ENCODE measurements around the gene PRKCQ. TPM values are rescaled to one million over a fixed set of nuclear protein-coding genes. Genes with fewer than 3 reads are reported as not detected.

The PRKCQ gene
- total and polyA plus RNA-seq, 3 donors from 2014 or later = 2.5 to 3.0 (median 2.9) TPM

DNA sequence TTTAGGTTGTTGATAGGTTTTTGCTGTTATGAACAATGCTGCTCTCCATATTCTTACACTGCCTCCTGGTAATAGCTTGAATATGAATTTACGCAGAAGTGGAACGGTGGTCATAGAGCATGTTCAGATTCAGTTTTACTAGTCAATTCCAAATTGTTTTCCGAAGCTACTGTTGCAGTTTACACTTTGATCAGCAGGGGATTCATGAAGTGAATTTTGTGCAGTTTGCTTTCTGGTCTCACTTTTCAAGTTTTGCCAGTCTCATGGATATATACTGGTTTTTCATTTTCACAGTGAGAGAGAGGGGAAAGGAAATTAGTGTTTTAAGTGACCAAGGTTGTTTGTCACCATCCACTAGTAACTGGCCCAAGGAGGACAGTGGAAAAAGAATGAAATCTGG lies 171.3 kb downstream of the PRKCQ start:
- Histone ChIP-seq H3K27me3 (no peaks in the 10 kb centered on the region), H3K27ac (no peak overlapping the region), H3K36me3 (ENCODE audit: low read depth, missing control alignments) (no peaks in the 10 kb centered on the region), H3K9me3 (no peaks in the 10 kb centered on the region), H3K4me3 (no peak overlapping the region), H3K4me1 (peaks cover 9% of the 10 kb centered on the region)
- TF ChIP-seq, protein P1, sequence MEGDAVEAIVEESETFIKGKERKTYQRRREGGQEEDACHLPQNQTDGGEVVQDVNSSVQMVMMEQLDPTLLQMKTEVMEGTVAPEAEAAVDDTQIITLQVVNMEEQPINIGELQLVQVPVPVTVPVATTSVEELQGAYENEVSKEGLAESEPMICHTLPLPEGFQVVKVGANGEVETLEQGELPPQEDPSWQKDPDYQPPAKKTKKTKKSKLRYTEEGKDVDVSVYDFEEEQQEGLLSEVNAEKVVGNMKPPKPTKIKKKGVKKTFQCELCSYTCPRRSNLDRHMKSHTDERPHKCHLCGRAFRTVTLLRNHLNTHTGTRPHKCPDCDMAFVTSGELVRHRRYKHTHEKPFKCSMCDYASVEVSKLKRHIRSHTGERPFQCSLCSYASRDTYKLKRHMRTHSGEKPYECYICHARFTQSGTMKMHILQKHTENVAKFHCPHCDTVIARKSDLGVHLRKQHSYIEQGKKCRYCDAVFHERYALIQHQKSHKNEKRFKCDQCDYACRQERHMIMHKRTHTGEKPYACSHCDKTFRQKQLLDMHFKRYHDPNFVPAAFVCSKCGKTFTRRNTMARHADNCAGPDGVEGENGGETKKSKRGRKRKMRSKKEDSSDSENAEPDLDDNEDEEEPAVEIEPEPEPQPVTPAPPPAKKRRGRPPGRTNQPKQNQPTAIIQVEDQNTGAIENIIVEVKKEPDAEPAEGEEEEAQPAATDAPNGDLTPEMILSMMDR (IDR thresholded peaks at IDR 0.05) = peak in 1 of 3 experiments; percentile 20
- no peak for TF ChIP-seq POLR2A (IDR thresholded peaks at IDR 0.05)
- intact Hi-C loops (cut with DNase I; ENCODE audit: low total_unique reads) = loop anchor here (10.0 kb wide), 1 partner anchor 204 kb away; the partner anchor contains the start of gene PFKFB3
- 92 to 93% methylated on average over 3 of the region's 3 CpGs for WGBS, 2 donors
- DNase-seq = no peak

DNA sequence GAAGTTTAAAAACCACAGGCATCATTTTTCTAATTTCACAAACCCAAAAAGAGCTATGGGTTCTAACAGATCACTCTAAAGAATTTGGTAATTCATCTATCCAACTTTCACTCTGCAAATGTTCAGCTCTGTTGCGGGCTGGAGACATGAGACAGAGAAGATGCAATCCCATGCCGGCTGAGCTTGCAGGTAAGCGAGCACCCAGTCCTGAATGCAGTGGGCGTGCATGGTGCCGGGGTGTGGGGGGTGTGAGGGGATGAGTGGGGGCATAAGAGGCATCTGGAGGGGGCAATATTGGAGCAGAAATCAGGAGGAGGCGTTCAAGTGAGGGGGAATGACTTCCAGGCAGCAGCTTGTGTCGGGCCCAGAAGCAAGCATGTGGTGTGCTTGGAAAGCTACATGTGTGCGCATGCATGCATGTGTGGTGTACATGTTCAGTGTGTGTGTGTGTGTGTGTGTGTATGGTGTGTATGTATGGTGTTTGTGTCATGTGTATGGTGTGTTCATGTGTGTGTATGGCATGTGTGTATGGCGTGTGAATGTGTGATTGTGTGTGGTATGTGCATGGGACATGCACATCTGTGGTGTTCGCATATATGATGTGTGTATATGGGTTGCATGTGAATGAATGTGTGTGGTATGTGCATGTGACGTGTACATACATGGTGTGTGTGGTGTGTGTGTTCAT lies 172.9 kb downstream of the PRKCQ start:
- H3K27ac ChIP-seq = no peak overlapping the region
- H3K4me1 ChIP-seq = peaks cover 9% of the 10 kb centered on the region
- H3K9me3 ChIP-seq = no peaks in the 10 kb centered on the region
- no peak overlapping the region for H3K4me3 ChIP-seq
- WGBS, 2 donors = 90 to 92% methylated on average over 11 of the region's 11 CpGs
- no peaks in the 10 kb centered on the region for H3K27me3 ChIP-seq
- no peak for TF ChIP-seq POLR2A (IDR thresholded peaks at IDR 0.05)
- H3K36me3 ChIP-seq (ENCODE audit: low read depth, missing control alignments) = no peaks in the 10 kb centered on the region
- intact Hi-C loops (cut with DNase I; ENCODE audit: low total_unique reads) = loop anchor here (10.0 kb wide), 1 partner anchor 202 kb away; the partner anchor contains the start of gene PFKFB3
- no peak for DNase-seq

DNA sequence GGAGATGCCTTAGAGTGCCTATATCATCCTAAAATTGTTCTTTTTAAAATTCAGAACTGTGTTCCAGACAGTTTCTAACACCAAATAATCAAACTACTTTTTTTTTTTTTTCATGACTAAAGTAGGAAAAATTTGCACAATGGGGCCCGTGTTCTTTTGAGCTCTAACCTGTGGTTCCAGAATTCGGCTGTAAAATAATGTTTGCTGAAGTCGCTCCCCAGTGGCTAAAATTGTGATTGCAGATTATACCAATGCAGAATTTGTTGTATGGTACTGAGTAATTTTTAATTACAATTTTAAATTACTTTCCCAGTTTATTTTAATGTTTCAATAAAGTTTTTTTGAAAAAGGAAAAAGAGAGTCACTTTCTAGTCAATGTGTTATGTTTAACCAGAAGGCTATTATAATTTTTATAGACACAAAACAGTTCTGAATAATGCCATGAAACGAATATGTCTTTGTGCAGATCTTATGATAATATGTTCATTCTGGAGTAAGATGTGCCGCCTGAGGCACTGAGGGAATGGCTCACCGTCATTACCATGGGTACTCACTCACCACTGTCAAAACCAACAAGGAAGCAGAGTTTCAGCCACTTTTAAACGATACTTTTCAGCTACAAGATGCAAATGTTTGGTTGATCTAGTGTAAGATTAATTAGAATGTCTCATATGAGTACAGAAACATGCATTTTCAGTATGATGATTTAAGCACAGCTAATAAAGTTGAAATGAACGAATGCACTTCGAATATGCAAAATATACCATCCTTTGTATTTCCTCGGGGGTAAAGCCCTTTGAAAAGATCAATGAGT lies 173.6 kb downstream of the PRKCQ start:
- WGBS, 2 donors = 67 to 71% methylated on average over 10 of the region's 10 CpGs

DNA sequence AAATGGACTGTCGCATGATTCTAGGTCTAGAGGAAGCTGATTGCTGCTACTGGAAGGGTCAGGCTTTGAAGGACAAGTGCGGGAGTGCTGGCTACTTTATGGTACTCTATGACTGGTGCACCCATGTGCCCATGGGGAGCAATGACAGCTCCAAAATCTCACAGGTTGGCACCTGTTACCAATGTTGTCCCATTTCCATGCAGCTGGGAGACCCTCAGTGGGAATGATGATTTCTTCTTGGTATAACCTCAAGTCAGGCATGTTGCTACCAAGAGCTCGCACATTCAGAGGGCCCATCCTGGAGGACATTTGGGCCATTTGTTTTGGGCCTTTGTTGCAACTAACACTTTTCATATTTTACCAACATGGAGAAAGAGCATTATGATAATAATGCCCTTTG lies 174.4 kb downstream of the PRKCQ start:
- DNase-seq = no peak
- intact Hi-C loops (cut with DNase I; ENCODE audit: low total_unique reads) = loop anchor here (10.0 kb wide), 1 partner anchor 201 kb away; the partner anchor contains the start of gene PFKFB3
- Histone ChIP-seq H3K36me3 (ENCODE audit: low read depth, missing control alignments) (no peaks in the 10 kb centered on the region), H3K27ac (no peak overlapping the region), H3K4me1 (peaks cover 13% of the 10 kb centered on the region), H3K27me3 (no peaks in the 10 kb centered on the region), H3K9me3 (no peaks in the 10 kb centered on the region), H3K4me3 (no peak overlapping the region)
- WGBS, 2 donors = 87 to 100% methylated on average over 3 of the region's 3 CpGs
- TF ChIP-seq POLR2A (IDR thresholded peaks at IDR 0.05) = no peak
- TF ChIP-seq, protein P1 (IDR thresholded peaks at IDR 0.05) = no peak

More for the DNA sequence above, 173.6 kb downstream of the PRKCQ start:
- H3K4me1 ChIP-seq = peaks cover 11% of the 10 kb centered on the region
- no peak for DNase-seq
- no peaks in the 10 kb centered on the region for H3K27me3 ChIP-seq
- TF ChIP-seq, protein P1 (IDR thresholded peaks at IDR 0.05) = peak; percentile 39 to 54 (median 39)
- no peak for TF ChIP-seq POLR2A (IDR thresholded peaks at IDR 0.05)
- H3K9me3 ChIP-seq = no peaks in the 10 kb centered on the region
- no peak overlapping the region for H3K27ac ChIP-seq
- H3K36me3 ChIP-seq (ENCODE audit: low read depth, missing control alignments) = no peaks in the 10 kb centered on the region
- no peak overlapping the region for H3K4me3 ChIP-seq
- intact Hi-C loops (cut with DNase I; ENCODE audit: low total_unique reads) = loop anchor here (10.0 kb wide), 1 partner anchor 202 kb away; the partner anchor contains the start of gene PFKFB3

Data from testis (tissue), 3 donors.